ENCODE measurements around the gene TKTL1. TPM values are rescaled to one million over a fixed set of nuclear protein-coding genes. Genes with fewer than 3 reads are reported as not detected.

TKTL1 gene
- total and polyA plus RNA-seq, 2 donors (not counting 1 experiment from before 2014, with no cell fraction given), result not detected

DNA sequence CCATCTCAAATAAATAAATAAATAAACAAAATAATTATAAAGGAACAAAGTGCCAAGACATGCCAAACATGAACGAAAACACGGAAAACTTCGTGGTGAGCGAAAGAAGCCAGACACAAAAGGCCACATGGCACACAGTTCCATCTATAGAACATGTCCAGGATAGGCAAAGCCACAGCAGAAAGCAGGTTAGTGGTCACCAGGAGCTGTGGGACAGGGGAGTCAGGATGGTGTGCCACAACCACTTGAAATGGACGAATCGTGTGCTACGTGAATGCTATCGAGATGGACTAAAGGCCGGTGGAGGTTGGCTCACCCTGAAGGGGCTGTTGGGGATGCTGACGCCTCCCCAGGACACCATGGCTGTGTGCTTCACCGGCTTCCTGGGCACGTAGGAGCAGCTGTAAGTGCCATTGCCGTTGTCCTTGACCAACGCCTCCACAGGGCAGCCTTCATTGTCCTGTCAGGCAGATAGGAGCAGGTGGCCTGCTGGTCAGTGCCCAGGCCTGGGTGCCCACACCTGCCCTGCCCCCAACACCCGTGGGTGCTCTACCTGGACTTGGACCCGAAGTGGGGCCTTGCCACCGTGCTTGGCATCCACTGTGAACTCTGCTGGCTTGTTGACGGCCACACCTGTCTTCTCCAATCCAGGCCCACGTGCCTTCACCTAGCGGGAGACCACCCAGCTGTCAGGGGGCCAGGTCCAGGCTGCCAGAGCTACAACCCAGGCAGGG lies 68.3 kb downstream of the TKTL1 start:
- Histone ChIP-seq H3K9ac (ENCODE audit: insufficient read depth, low read length) (no peak overlapping the region), H3K36me3 (ENCODE audit: control insufficient read depth, insufficient read depth, low read length) (peaks cover 57% of the 10 kb centered on the region), H2AFZ (ENCODE audit: low read length) (no peak overlapping the region), H3K4me1 (ENCODE audit: control insufficient read depth, extremely low read depth, insufficient read depth, low read length) (peaks cover 6% of the 10 kb centered on the region), H3K27me3 (ENCODE audit: control insufficient read depth, insufficient read depth, low read length) (no peaks in the 10 kb centered on the region), H3K9me3 (ENCODE audit: control insufficient read depth, insufficient read depth, low read depth, low read length) (no peaks in the 10 kb centered on the region), H3K4me2 (ENCODE audit: extremely low read depth, insufficient read depth, low read length) (no peak overlapping the region), H3K79me2 (ENCODE audit: control insufficient read depth, insufficient read depth, low read length) (peaks cover 92% of the 10 kb centered on the region), H3K27ac (ENCODE audit: insufficient read depth, low read length) (no peak overlapping the region), H4K20me1 (ENCODE audit: control insufficient read depth, extremely low read depth, insufficient read depth, low read length) (no peaks in the 10 kb centered on the region), H3K4me3 (replicated peaks in 1 of 4; ENCODE audit: control extremely low read depth in 1 of 4, insufficient read depth in 1 of 4, low read depth in 3 of 4, low read length in 4 of 4) (no peak overlapping the region)
- TF ChIP-seq EZH2 (IDR thresholded peaks at IDR 0.05; ENCODE audit: low read length, missing control alignments), result no peak
- TF ChIP-seq, protein P1, sequence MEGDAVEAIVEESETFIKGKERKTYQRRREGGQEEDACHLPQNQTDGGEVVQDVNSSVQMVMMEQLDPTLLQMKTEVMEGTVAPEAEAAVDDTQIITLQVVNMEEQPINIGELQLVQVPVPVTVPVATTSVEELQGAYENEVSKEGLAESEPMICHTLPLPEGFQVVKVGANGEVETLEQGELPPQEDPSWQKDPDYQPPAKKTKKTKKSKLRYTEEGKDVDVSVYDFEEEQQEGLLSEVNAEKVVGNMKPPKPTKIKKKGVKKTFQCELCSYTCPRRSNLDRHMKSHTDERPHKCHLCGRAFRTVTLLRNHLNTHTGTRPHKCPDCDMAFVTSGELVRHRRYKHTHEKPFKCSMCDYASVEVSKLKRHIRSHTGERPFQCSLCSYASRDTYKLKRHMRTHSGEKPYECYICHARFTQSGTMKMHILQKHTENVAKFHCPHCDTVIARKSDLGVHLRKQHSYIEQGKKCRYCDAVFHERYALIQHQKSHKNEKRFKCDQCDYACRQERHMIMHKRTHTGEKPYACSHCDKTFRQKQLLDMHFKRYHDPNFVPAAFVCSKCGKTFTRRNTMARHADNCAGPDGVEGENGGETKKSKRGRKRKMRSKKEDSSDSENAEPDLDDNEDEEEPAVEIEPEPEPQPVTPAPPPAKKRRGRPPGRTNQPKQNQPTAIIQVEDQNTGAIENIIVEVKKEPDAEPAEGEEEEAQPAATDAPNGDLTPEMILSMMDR (conservative IDR thresholded peaks at IDR 0.05 in 1 of 2, IDR thresholded peaks at IDR 0.05 in 1 of 2; ENCODE audit: low read depth in 1 of 2, low read length in 2 of 2), result no peak
- DNase-seq (ENCODE audit: low read depth in 2 of 2), result no peak

DNA sequence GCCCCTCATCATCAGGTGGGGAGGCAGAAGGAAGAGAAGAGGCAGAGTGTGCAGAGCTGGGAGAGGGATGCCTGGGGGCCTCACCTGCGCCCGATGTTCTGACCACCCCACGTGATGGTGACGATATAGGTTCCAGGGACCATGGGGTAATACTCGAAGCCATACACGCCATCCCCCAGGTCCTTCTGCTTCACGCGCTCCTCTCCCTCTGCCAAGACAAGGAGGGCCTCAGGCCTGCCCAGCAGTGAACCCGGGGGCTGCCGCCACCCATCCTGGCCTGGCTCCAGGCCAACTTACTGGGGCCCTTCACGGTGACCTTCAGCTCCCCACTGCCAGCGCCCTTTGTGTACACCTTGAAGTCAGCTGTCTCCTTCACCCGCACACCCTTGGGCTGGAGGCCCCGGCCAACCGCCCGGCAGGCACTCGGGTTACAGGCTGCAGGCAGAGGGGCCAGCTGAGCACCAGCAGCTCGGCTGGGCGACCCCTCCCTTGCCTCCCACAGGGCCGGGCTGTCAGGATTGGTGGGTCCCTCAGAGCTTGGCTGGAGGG lies 69.5 kb downstream of the TKTL1 start:
- peaks cover 88% of the 10 kb centered on the region for H3K79me2 ChIP-seq (ENCODE audit: control insufficient read depth, insufficient read depth, low read length)
- no peak overlapping the region for H2AFZ ChIP-seq (ENCODE audit: low read length)
- peaks cover 51% of the 10 kb centered on the region for H3K36me3 ChIP-seq (ENCODE audit: control insufficient read depth, insufficient read depth, low read length)
- peaks cover 6% of the 10 kb centered on the region for H3K4me1 ChIP-seq (ENCODE audit: control insufficient read depth, extremely low read depth, insufficient read depth, low read length)
- peak overlapping the region; percentile 25 for H3K4me2 ChIP-seq (ENCODE audit: extremely low read depth, insufficient read depth, low read length)
- no peaks in the 10 kb centered on the region for H4K20me1 ChIP-seq (ENCODE audit: control insufficient read depth, extremely low read depth, insufficient read depth, low read length)
- H3K27ac ChIP-seq (ENCODE audit: insufficient read depth, low read length), result no peak overlapping the region
- TF ChIP-seq EZH2 (IDR thresholded peaks at IDR 0.05; ENCODE audit: low read length, missing control alignments), result no peak
- TF ChIP-seq, protein P1 (conservative IDR thresholded peaks at IDR 0.05 in 1 of 2, IDR thresholded peaks at IDR 0.05 in 1 of 2; ENCODE audit: low read depth in 1 of 2, low read length in 2 of 2), result no peak
- no peaks in the 10 kb centered on the region for H3K9me3 ChIP-seq (ENCODE audit: control insufficient read depth, insufficient read depth, low read depth, low read length)
- no peak overlapping the region for H3K9ac ChIP-seq (ENCODE audit: insufficient read depth, low read length)
- no peak for DNase-seq (ENCODE audit: low read depth in 2 of 2)
- H3K27me3 ChIP-seq (ENCODE audit: control insufficient read depth, insufficient read depth, low read length), result no peaks in the 10 kb centered on the region
- H3K4me3 ChIP-seq (replicated peaks in 1 of 4; ENCODE audit: control extremely low read depth in 1 of 4, insufficient read depth in 1 of 4, low read depth in 3 of 4, low read length in 4 of 4), result no peak overlapping the region

DNA sequence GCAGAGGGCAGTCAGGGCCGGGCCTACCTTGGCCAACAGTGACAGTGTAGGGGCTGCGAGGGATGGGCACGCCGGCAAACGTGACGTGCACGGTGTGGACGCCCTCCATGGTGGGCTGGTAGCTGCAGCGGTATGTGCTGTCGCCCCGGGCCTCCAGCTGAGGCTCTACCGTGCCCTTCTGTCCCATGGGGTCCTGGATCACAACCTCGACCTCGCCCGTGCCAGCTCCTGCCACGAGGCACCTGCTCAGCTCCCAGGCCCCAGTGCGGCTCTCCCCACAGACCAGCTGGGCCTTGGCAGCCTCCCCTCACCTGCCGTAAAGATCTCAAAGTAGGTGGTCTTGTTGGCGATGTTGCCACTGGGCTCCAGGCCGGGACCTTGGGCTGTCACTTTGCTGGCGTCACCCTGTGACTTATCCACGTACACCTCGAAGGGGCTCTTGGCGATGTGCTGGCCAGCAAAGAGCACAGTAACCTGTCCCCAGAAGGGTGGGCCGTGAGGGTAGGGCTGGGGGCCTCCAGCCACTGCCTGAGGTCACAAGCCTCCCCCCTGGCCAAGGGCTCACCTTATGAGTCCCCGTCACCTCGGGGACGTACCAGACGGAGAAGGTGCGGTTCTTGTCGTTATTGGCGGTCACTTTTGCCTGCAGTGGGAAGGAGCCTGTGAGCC lies 70.5 kb downstream of the TKTL1 start:
- H3K36me3 ChIP-seq (ENCODE audit: control insufficient read depth, insufficient read depth, low read length), result peaks cover 50% of the 10 kb centered on the region
- H3K79me2 ChIP-seq (ENCODE audit: control insufficient read depth, insufficient read depth, low read length), result peaks cover 89% of the 10 kb centered on the region
- H2AFZ ChIP-seq (ENCODE audit: low read length), result no peak overlapping the region
- H3K4me1 ChIP-seq (ENCODE audit: control insufficient read depth, extremely low read depth, insufficient read depth, low read length), result peaks cover 6% of the 10 kb centered on the region
- no peak for DNase-seq (ENCODE audit: low read depth in 2 of 2)
- no peaks in the 10 kb centered on the region for H3K9me3 ChIP-seq (ENCODE audit: control insufficient read depth, insufficient read depth, low read depth, low read length)
- TF ChIP-seq, protein P1 (conservative IDR thresholded peaks at IDR 0.05 in 1 of 2, IDR thresholded peaks at IDR 0.05 in 1 of 2; ENCODE audit: low read depth in 1 of 2, low read length in 2 of 2), result no peak
- no peaks in the 10 kb centered on the region for H4K20me1 ChIP-seq (ENCODE audit: control insufficient read depth, extremely low read depth, insufficient read depth, low read length)
- H3K27ac ChIP-seq (ENCODE audit: insufficient read depth, low read length), result no peak overlapping the region
- H3K4me3 ChIP-seq (replicated peaks in 1 of 4; ENCODE audit: control extremely low read depth in 1 of 4, insufficient read depth in 1 of 4, low read depth in 3 of 4, low read length in 4 of 4), result peak overlapping the region in 1 of 4 experiments; percentile 1
- peak overlapping the region; percentile 35 for H3K4me2 ChIP-seq (ENCODE audit: extremely low read depth, insufficient read depth, low read length)
- H3K27me3 ChIP-seq (ENCODE audit: control insufficient read depth, insufficient read depth, low read length), result no peaks in the 10 kb centered on the region
- H3K9ac ChIP-seq (ENCODE audit: insufficient read depth, low read length), result no peak overlapping the region

All from fibroblast of lung (primary cell).